ENCODE data around the gene MDP1. TPM values are rescaled to one million over a fixed set of nuclear protein-coding genes. Genes with fewer than 3 reads are reported as not detected.

The MDP1 gene
- total RNA-seq, 3 donors from 2014 or later (not counting 1 experiment from before 2014, with no cell fraction given), result 4.0 to 6.1 (median 5.5) TPM

GRCh38 chr14:24198814-24199524 is 16.9 kb downstream of the MDP1 start:
- ATAC-seq (no peak), DNase-seq (no peak)
- Mint-ChIP-seq H3K27me3 (ENCODE audit: low read depth in 2 of 2) (no peaks in the 10 kb centered on the region), H3K9me3 (no peaks in the 10 kb centered on the region), H3K27ac (peak overlapping the region; percentile 5 to 70), H3K36me3 (peaks cover 7% of the 10 kb centered on the region), H3K4me1 (peaks cover 42 to 44% of the 10 kb centered on the region in 2 donors), H3K4me3 (peak overlapping the region; percentile 63)
- 64% methylated on average over 5 of the region's 7 CpGs for WGBS (ENCODE audit: insufficient coverage)
- peaks cover 9% of the 10 kb centered on the region for H3K36me3 ChIP-seq (ENCODE audit: control insufficient read depth, insufficient read depth, low read length)
- no peaks in the 10 kb centered on the region for H3K9me3 ChIP-seq (ENCODE audit: control insufficient read depth, insufficient read depth, low read length)
- H3K4me3 ChIP-seq (ENCODE audit: low read length), result no peak overlapping the region
- no peak for TF ChIP-seq CTCF (IDR thresholded peaks at IDR 0.05)
- no peaks in the 10 kb centered on the region for H3K27me3 ChIP-seq (ENCODE audit: control insufficient read depth, insufficient read depth, low read length)
- intact Hi-C loops (cut with micrococcal nuclease), result loop anchor here (5.0 kb wide), 1 partner anchor 33 kb away; the partner anchor contains the start of genes GMPR2 and NEDD8
- H3K4me1 ChIP-seq (ENCODE audit: control insufficient read depth, insufficient read depth, low read length), result peaks cover 30% of the 10 kb centered on the region
- H3K27ac ChIP-seq (ENCODE audit: low read length), result no peak overlapping the region

- peak overlapping the region; percentile 91 to 96 for H3K27ac Mint-ChIP-seq
- intact Hi-C loops (cut with micrococcal nuclease), result loop anchor here (5.0 kb wide), 1 partner anchor 35 kb away; the partner anchor contains the start of genes GMPR2 and NEDD8
- no peak for TF ChIP-seq CTCF (IDR thresholded peaks at IDR 0.05)
- H3K4me1 Mint-ChIP-seq, result peaks cover 42 to 47% of the 10 kb centered on the region in 2 donors
- Histone ChIP-seq H3K9me3 (ENCODE audit: control insufficient read depth, insufficient read depth, low read length) (no peaks in the 10 kb centered on the region), H3K27me3 (ENCODE audit: control insufficient read depth, insufficient read depth, low read length) (no peaks in the 10 kb centered on the region), H3K4me1 (ENCODE audit: control insufficient read depth, insufficient read depth, low read length) (peaks cover 30% of the 10 kb centered on the region), H3K4me3 (ENCODE audit: low read length) (no peak overlapping the region), H3K36me3 (ENCODE audit: control insufficient read depth, insufficient read depth, low read length) (peaks cover 14% of the 10 kb centered on the region), H3K27ac (ENCODE audit: low read length) (no peak overlapping the region)
- no peak for ATAC-seq
- H3K4me3 Mint-ChIP-seq, result peak overlapping the region; percentile 83
- H3K9me3 Mint-ChIP-seq, result no peaks in the 10 kb centered on the region
- no peaks in the 10 kb centered on the region for H3K27me3 Mint-ChIP-seq (ENCODE audit: low read depth in 2 of 2)
- 59% methylated on average over 2 of the region's 2 CpGs for WGBS (ENCODE audit: insufficient coverage)
- no peak for DNase-seq
- H3K36me3 Mint-ChIP-seq, result no peaks in the 10 kb centered on the region
Measured at GRCh38 chr14:24197056-24197450, 18.8 kb downstream of the MDP1 start.

- Mint-ChIP-seq H3K36me3 (no peaks in the 10 kb centered on the region), H3K4me1 (peaks cover 42 to 52% of the 10 kb centered on the region in 2 donors), H3K27ac (peak overlapping the region; percentile 91 to 96), H3K9me3 (no peaks in the 10 kb centered on the region), H3K27me3 (ENCODE audit: low read depth in 2 of 2) (no peaks in the 10 kb centered on the region), H3K4me3 (peak overlapping the region; percentile 85)
- peak overlapping the region; percentile 92 for H3K4me3 ChIP-seq (ENCODE audit: low read length)
- H3K9me3 ChIP-seq (ENCODE audit: control insufficient read depth, insufficient read depth, low read length), result no peaks in the 10 kb centered on the region
- intact Hi-C loops (cut with micrococcal nuclease), result loop anchor here (5.0 kb wide), 1 partner anchor 36 kb away; the partner anchor contains the start of genes GMPR2 and NEDD8
- ATAC-seq (no peak), DNase-seq (peak in 1 of 2 donors; percentile 47)
- no peaks in the 10 kb centered on the region for H3K27me3 ChIP-seq (ENCODE audit: control insufficient read depth, insufficient read depth, low read length)
- peak overlapping the region; percentile 99 for H3K27ac ChIP-seq (ENCODE audit: low read length)
- TF ChIP-seq CTCF (IDR thresholded peaks at IDR 0.05), result no peak
- peaks cover 30% of the 10 kb centered on the region for H3K4me1 ChIP-seq (ENCODE audit: control insufficient read depth, insufficient read depth, low read length)
- 34% methylated on average over 32 of the region's 33 CpGs for WGBS (ENCODE audit: insufficient coverage)
- peaks cover 13% of the 10 kb centered on the region for H3K36me3 ChIP-seq (ENCODE audit: control insufficient read depth, insufficient read depth, low read length)
Measured at GRCh38 chr14:24196071-24197055, 19.5 kb downstream of the MDP1 start.

Measured in natural killer cell (primary cell).